Karpas-422 (cell line): Measurements from ENCODE around the gene PER3. TPM values are rescaled to one million over a fixed set of nuclear protein-coding genes. Genes with fewer than 3 reads are reported as not detected.
A peak's percentile ranks its signal among the peaks of the same experiment; 100 is the strongest.

Source experiments
- DNase-seq: peaks from one replicate; pipeline ENCODE4 v3.0.0-alpha.2; 2015
- H2AFZ ChIP-seq: fragments of 200-600 bp; sonication (generic); 2 replicates; pipeline ENCODE4 v1.6.1; 2014; ENCODE audit warnings: antibody characterized with exemption, low read length, mixed read lengths
- H3K27ac ChIP-seq: fragments of 200-600 bp; sonication (generic); 2 replicates; pipeline ENCODE4 v1.5.1; 2014; ENCODE audit warnings: mild to moderate bottlenecking, low read length, moderate library complexity
- H3K27me3 ChIP-seq: fragments of 200-600 bp; sonication (generic); 2 replicates; pipeline ENCODE4 v1.6.1; 2014; ENCODE audit warnings: low read length, mixed read lengths
- H3K36me3 ChIP-seq: fragments of 200-600 bp; sonication (generic); 2 replicates; pipeline ENCODE4 v1.6.1; 2014; ENCODE audit warnings: low read length, mixed read lengths; ENCODE audit not compliant: insufficient read depth
- H3K4me1 ChIP-seq: fragments of 200-600 bp; sonication (generic); 2 replicates; pipeline ENCODE4 v1.6.1; 2014; ENCODE audit warnings: mild to moderate bottlenecking, low read length, mixed read lengths
- H3K4me2 ChIP-seq: fragments of 200-600 bp; sonication (generic); 2 replicates; pipeline ENCODE4 v1.6.1; 2014; ENCODE audit warnings: low read length, low read depth, mild to moderate bottlenecking; ENCODE audit not compliant: poor library complexity, severe bottlenecking
- H3K4me3 ChIP-seq: fragments of 200-600 bp; sonication (generic); 2 replicates; pipeline ENCODE4 v1.5.1; 2014; ENCODE audit warnings: mild to moderate bottlenecking, antibody characterized with exemption, low read length, mixed read lengths
- H3K79me2 ChIP-seq: fragments of 200-600 bp; sonication (generic); 2 replicates; pipeline ENCODE4 v1.6.1; 2014; ENCODE audit warnings: mild to moderate bottlenecking, low read length, mixed read lengths
- H3K9ac ChIP-seq: fragments of 200-600 bp; sonication (generic); 2 replicates; pipeline ENCODE4 v1.6.0; 2014; ENCODE audit warnings: low read length
- H3K9me2 ChIP-seq: fragments of 200-600 bp; sonication (generic), shearing (Covaris generic); replicated peaks from 2 replicates; pipeline ENCODE4 v1.6.0; 2014; ENCODE audit warnings: mild to moderate bottlenecking, low read length, moderate library complexity; ENCODE audit not compliant: insufficient read depth
- H3K9me3 ChIP-seq: fragments of 300-700, 200-600 bp; sonication (generic); 2 replicates; pipeline ENCODE4 v1.6.1; 2014; ENCODE audit warnings: low read length, mixed read lengths
- H4K20me1 ChIP-seq: fragments of 200-600 bp; sonication (generic); 2 replicates; pipeline ENCODE4 v1.6.1; 2014; ENCODE audit warnings: mild to moderate bottlenecking, antibody characterized with exemption, low read length, low read depth; ENCODE audit not compliant: insufficient read depth
- total RNA-seq: library from RNA; depleted of rRNA; stranded (reverse); fragments of >200 nt; shearing (Covaris generic); gene quantifications from 2 replicates; pipeline ENCODE4 v1.2.3, GENCODE V29; 2014; ENCODE audit warnings: low replicate concordance

Gene PER3
- total RNA-seq, 1 experiment from 2014 or later: 3.5 TPM

- no peak for DNase-seq
- Histone ChIP-seq H3K4me3 (no peak overlapping the region), H3K9me3 (no peaks in the 10 kb centered on the region)
These were observed 62.6 kb downstream of the PER3 start for GRCh38 chr1:7846656-7847055.

GRCh38 chr1:7847599-7847998 lies 63.5 kb downstream of the PER3 start:
- Histone ChIP-seq H3K9me2 (no peaks in the 10 kb centered on the region), H3K4me1 (no peaks in the 10 kb centered on the region), H3K27me3 (no peaks in the 10 kb centered on the region), H3K4me2 (no peak overlapping the region), H3K79me2 (no peaks in the 10 kb centered on the region), H3K9me3 (no peaks in the 10 kb centered on the region), H2AFZ (no peak overlapping the region), H3K27ac (no peak overlapping the region), H4K20me1 (no peaks in the 10 kb centered on the region), H3K4me3 (no peak overlapping the region), H3K9ac (no peak overlapping the region), H3K36me3 (no peaks in the 10 kb centered on the region)
- no peak for DNase-seq

More at GRCh38 chr1:7846656-7847055, 62.6 kb downstream of the PER3 start:
- Histone ChIP-seq H2AFZ (no peak overlapping the region), H3K4me2 (no peak overlapping the region), H3K4me1 (no peaks in the 10 kb centered on the region), H3K36me3 (no peaks in the 10 kb centered on the region), H4K20me1 (no peaks in the 10 kb centered on the region), H3K9ac (no peak overlapping the region), H3K79me2 (no peaks in the 10 kb centered on the region), H3K27ac (no peak overlapping the region), H3K27me3 (no peaks in the 10 kb centered on the region), H3K9me2 (no peaks in the 10 kb centered on the region)

- no peak overlapping the region for H2AFZ ChIP-seq
- DNase-seq: no peak
- H4K20me1 ChIP-seq: no peaks in the 10 kb centered on the region
These were observed 66.7 kb downstream of the PER3 start for GRCh38 chr1:7850786-7851185.

GRCh38 chr1:7852804-7853683 lies 69.0 kb downstream of the PER3 start, which contains the start of gene UTS2:
Gene UTS2, minus strand, starts transcription at chr1:7853065. Its CDS starts 62 bp downstream, at chr1:7853003.
- Histone ChIP-seq H3K9me2 (no peaks in the 10 kb centered on the region), H4K20me1 (no peaks in the 10 kb centered on the region), H3K4me1 (no peaks in the 10 kb centered on the region), H3K79me2 (no peaks in the 10 kb centered on the region), H3K36me3 (no peaks in the 10 kb centered on the region), H3K9ac (no peak within 1 kb of the TSS), H2AFZ (no peak within 1 kb of the TSS), H3K9me3 (no peaks in the 10 kb centered on the region), H3K27ac (no peak within 1 kb of the TSS), H3K4me3 (no peak within 1 kb of the TSS), H3K4me2 (no peak within 1 kb of the TSS), H3K27me3 (no peaks in the 10 kb centered on the region)
- DNase-seq: no peak

More at GRCh38 chr1:7850786-7851185, 66.7 kb downstream of the PER3 start:
- H3K36me3 ChIP-seq: no peaks in the 10 kb centered on the region
- no peak overlapping the region for H3K27ac ChIP-seq
- no peak overlapping the region for H3K4me2 ChIP-seq
- H3K27me3 ChIP-seq: no peaks in the 10 kb centered on the region
- no peaks in the 10 kb centered on the region for H3K9me3 ChIP-seq
- H3K4me3 ChIP-seq: no peak overlapping the region
- no peak overlapping the region for H3K9ac ChIP-seq
- H3K9me2 ChIP-seq: no peaks in the 10 kb centered on the region
- no peaks in the 10 kb centered on the region for H3K4me1 ChIP-seq
- H3K79me2 ChIP-seq: no peaks in the 10 kb centered on the region

- Histone ChIP-seq H3K27ac (no peak overlapping the region), H3K27me3 (no peaks in the 10 kb centered on the region), H3K9me3 (no peaks in the 10 kb centered on the region), H3K4me1 (no peaks in the 10 kb centered on the region), H3K9ac (no peak overlapping the region), H3K36me3 (no peaks in the 10 kb centered on the region), H3K9me2 (no peaks in the 10 kb centered on the region), H4K20me1 (no peaks in the 10 kb centered on the region), H3K4me3 (no peak overlapping the region), H3K4me2 (no peak overlapping the region), H3K79me2 (no peaks in the 10 kb centered on the region), H2AFZ (no peak overlapping the region)
- no peak for DNase-seq
These were observed 69.6 kb downstream of the PER3 start for GRCh38 chr1:7853684-7854026.

GRCh38 chr1:7856345-7856744 lies 72.3 kb downstream of the PER3 start:
- Histone ChIP-seq H3K79me2 (no peaks in the 10 kb centered on the region), H3K4me2 (no peak overlapping the region), H3K9me3 (no peaks in the 10 kb centered on the region), H3K9me2 (no peaks in the 10 kb centered on the region), H4K20me1 (no peaks in the 10 kb centered on the region), H3K4me3 (no peak overlapping the region), H3K9ac (no peak overlapping the region), H3K27ac (no peak overlapping the region), H3K27me3 (no peaks in the 10 kb centered on the region), H3K36me3 (no peaks in the 10 kb centered on the region), H3K4me1 (no peaks in the 10 kb centered on the region), H2AFZ (no peak overlapping the region)
- DNase-seq: peak; percentile 42

GRCh38 chr1:7857000-7857399 lies 72.9 kb downstream of the PER3 start:
- Histone ChIP-seq H4K20me1 (no peaks in the 10 kb centered on the region), H3K4me1 (no peaks in the 10 kb centered on the region), H3K4me3 (no peak overlapping the region), H2AFZ (no peak overlapping the region), H3K27me3 (no peaks in the 10 kb centered on the region), H3K79me2 (no peaks in the 10 kb centered on the region), H3K36me3 (no peaks in the 10 kb centered on the region), H3K27ac (no peak overlapping the region), H3K9ac (no peak overlapping the region), H3K9me2 (no peaks in the 10 kb centered on the region), H3K9me3 (no peaks in the 10 kb centered on the region), H3K4me2 (no peak overlapping the region)
- no peak for DNase-seq

- Histone ChIP-seq H3K4me3 (no peak overlapping the region), H3K9me2 (no peaks in the 10 kb centered on the region), H3K4me1 (no peaks in the 10 kb centered on the region), H3K9me3 (no peaks in the 10 kb centered on the region), H3K9ac (no peak overlapping the region), H3K4me2 (no peak overlapping the region), H3K27ac (no peak overlapping the region), H3K79me2 (no peaks in the 10 kb centered on the region), H2AFZ (no peak overlapping the region), H3K27me3 (no peaks in the 10 kb centered on the region), H3K36me3 (no peaks in the 10 kb centered on the region), H4K20me1 (no peaks in the 10 kb centered on the region)
- DNase-seq: no peak
These were observed 73.9 kb downstream of the PER3 start for GRCh38 chr1:7857985-7858384.
